GM12878 (cell line): ENCODE measurements around the gene CLCN2. TPM values are rescaled to one million over a fixed set of nuclear protein-coding genes. Genes with fewer than 3 reads are reported as not detected.

Source experiments
- ATAC-seq: fragments of 200-7000 bp; cut with Tn5 transposase; 3 replicates; pipeline ENCODE4 v1.9.1; 2020; ENCODE audit warnings: mild to moderate bottlenecking, moderate library complexity
- BruUV-seq: library from RNA; stranded (reverse); fragments of 400-500 nt; replicated peaks from 2 replicates; lab custom pipeline; 2021; lab: Mats Ljungman, UMichigan
- CTCF ChIA-PET: fragments of 300-600 bp; sonication (Branson Sonifier 250); formaldehyde crosslinking; extraction: SDS; loops from one replicate; lab custom pipeline; 2021; ENCODE audit warnings: inconsistent platforms; lab: Yijun Ruan, JAX
- POLR2A ChIA-PET: fragments of 350-600 bp; formaldehyde crosslinking; extraction: SDS; loops from one replicate; lab custom pipeline; 2021; ENCODE audit warnings: inconsistent platforms; lab: Charles Lee
- RAD21 ChIA-PET: fragments of 300-600 bp; sonication (Branson Sonifier 250); formaldehyde crosslinking; loops from one replicate; lab custom pipeline; 2023; ENCODE audit warnings: antibody characterized with exemption; ENCODE audit not compliant: unreplicated experiment; lab: Charles Lee
- SMC1A ChIA-PET: fragments of 300-600 bp; sonication (Branson Sonifier 250); formaldehyde crosslinking; loops from one replicate; lab custom pipeline; 2023; ENCODE audit not compliant: unreplicated experiment, uncharacterized antibody; lab: Charles Lee
- DNase-seq: peaks from one replicate; pipeline ENCODE4 v3.0.0-alpha.2; 2011; ENCODE audit warnings: low read depth, low spot score
- FAIRE-seq: peaks from 3 replicates; lab custom pipeline; 2011; peaks lifted over from hg19 to GRCh38; lab: Jason Lieb, UNC
- H2AFZ ChIP-seq: 2 replicates; pipeline ENCODE4 v1.6.0; 2011; ENCODE audit warnings: low read depth, low read length, control low read depth; ENCODE audit not compliant: control insufficient read depth
- H3K27ac ChIP-seq: 2 replicates; pipeline ENCODE4 v1.5.1; 2011; ENCODE audit warnings: control low read depth; ENCODE audit not compliant: control insufficient read depth, insufficient read depth
- H3K27me3 ChIP-seq, 2 experiments: replicated peaks in 1 of 2; 2 replicates each; pipeline versions ENCODE4 v1.6.0 to v1.6.1; 2011; ENCODE audit warnings: low read length in 1 of 2; ENCODE audit not compliant: control insufficient read depth in 2 of 2, insufficient read depth in 2 of 2
- H3K36me3 ChIP-seq, 2 experiments: 2 replicates each; pipeline ENCODE4 v1.5.1; 2011; ENCODE audit warnings: low read length in 1 of 2; ENCODE audit not compliant: control insufficient read depth in 2 of 2, insufficient read depth in 2 of 2
- H3K4me1 ChIP-seq: 2 replicates; pipeline ENCODE4 v1.6.1; 2011; ENCODE audit warnings: mild to moderate bottlenecking, low read length, moderate library complexity, mixed read lengths; ENCODE audit not compliant: control insufficient read depth, insufficient read depth
- H3K4me2 ChIP-seq: 2 replicates; pipeline ENCODE4 v1.6.0; 2011; ENCODE audit warnings: control low read depth; ENCODE audit not compliant: control insufficient read depth, insufficient read depth
- H3K4me3 ChIP-seq: fragments of 200-600 bp; sonication (generic); 2 replicates; pipeline ENCODE4 v1.5.1; 2016
- H3K79me2 ChIP-seq: 2 replicates; pipeline ENCODE4 v1.6.0; 2011; ENCODE audit warnings: low read length; ENCODE audit not compliant: control insufficient read depth, insufficient read depth
- H3K9ac ChIP-seq: 2 replicates; pipeline ENCODE4 v1.8.0; 2011; ENCODE audit warnings: low read length, control low read depth, mixed read lengths; ENCODE audit not compliant: control insufficient read depth, insufficient read depth
- H3K9me3 ChIP-seq: replicated peaks from 3 replicates; pipeline ENCODE4 v1.5.1; 2011; ENCODE audit warnings: mild to moderate bottlenecking, low read length; ENCODE audit not compliant: control insufficient read depth, insufficient read depth
- H4K20me1 ChIP-seq: 2 replicates; pipeline ENCODE4 v1.6.0; 2011; ENCODE audit not compliant: control insufficient read depth, insufficient read depth
- CTCF ChIP-seq, 3 experiments: IDR thresholded peaks in 2 of 3; conservative IDR thresholded peaks in 1 of 3; 2 replicates each; pipeline ENCODE4 v1.5.1; 2011; ENCODE audit warnings: low read depth in 3 of 3, low read length in 3 of 3, mild to moderate bottlenecking in 3 of 3, control low read depth in 2 of 3, moderate library complexity in 2 of 3, inconsistent platforms in 1 of 3, mixed read lengths in 1 of 3; ENCODE audit not compliant: control insufficient read depth in 2 of 3, insufficient read depth in 1 of 3; ENCODE audit errors: extremely low read depth in 1 of 3
- EP300 ChIP-seq, 2 experiments: fragments of 150-350 bp in 1 of 2; IDR thresholded peaks; 2 replicates each; pipeline ENCODE4 v1.6.1; 2011 to 2012; ENCODE audit warnings: low read depth in 2 of 2, low read length in 2 of 2, borderline replicate concordance in 1 of 2, improper control_type of control experiment in 1 of 2, inconsistent platforms in 1 of 2; ENCODE audit not compliant: control insufficient read depth in 1 of 2
- WGBS: methylation state at CpG from one replicate; pipeline ENCODE4 v1.1.6; 2016; ENCODE audit warnings: low lambda C conversion rate; ENCODE audit not compliant: insufficient replicate concordance, insufficient coverage; ENCODE audit errors: missing lambda C conversion rate; 5-methylcytosine and 5-hydroxymethylcytosine counted together
- in situ Hi-C: fragments of 300-500 bp; cut with MboI; formaldehyde crosslinking; loops from 9 replicates; pipeline ENCODE4 v1.14.3; 2018; ENCODE audit warnings: mixed read lengths
- intact Hi-C: fragments of 100-400 bp; cut with micrococcal nuclease; formaldehyde crosslinking; loops from one replicate; pipeline ENCODE4 v1.14.2; 2022; ENCODE audit not compliant: unreplicated experiment
- polyA plus RNA-seq, 11 experiments: library from polyadenylated mRNA; depleted of rRNA in 4 of 11; unstranded in 6 of 11; stranded (reverse) in 5 of 11; fragments of >200 nt; fragmentation: Nextera tagmentation in 4 of 11; fragmentation: Illumina TruSeq in 1 of 11; extraction: Ambion mirVana in 4 of 11; extraction: Trizol in 1 of 11; gene quantifications; 1 replicate in 1 of 11; 2 replicates in 10 of 11; pipeline versions ENCODE4 v1.2.1 to v1.2.3, GENCODE V29; 2011 to 2016; ENCODE audit warnings: inconsistent platforms in 2 of 11, missing spikeins in 2 of 11, low read depth in 1 of 11
- total RNA-seq, 4 experiments: library from RNA; depleted of rRNA in 3 of 4; stranded (reverse); fragments of >200 nt in 3 of 4; fragmentation: Illumina TruSeq in 1 of 4; extraction: Trizol in 1 of 4; gene quantifications; 2 replicates each; pipeline versions ENCODE4 v1.2.1 to v1.2.3, GENCODE V29; 2013 to 2021
- TF ChIP-seq, protein P1 (sequence below): fragments of 450-650 bp; IDR thresholded peaks from 2 replicates; pipeline ENCODE4 v1.6.1; 2016; ENCODE audit warnings: mild to moderate bottlenecking
- TF ChIP-seq, protein P2 (sequence below): IDR thresholded peaks from 2 replicates; pipeline ENCODE4 v1.6.1; 2011; ENCODE audit warnings: mild to moderate bottlenecking, low read depth, low read length, moderate library complexity; ENCODE audit not compliant: insufficient replicate concordance

Gene CLCN2
- total and polyA plus RNA-seq, 10 of the 15 experiments (the other 5 are each of a cell fraction or from before 2014, with no cell fraction given), result 0.13 to 2.6 (median 0.85) TPM; not detected in 1

DNA sequence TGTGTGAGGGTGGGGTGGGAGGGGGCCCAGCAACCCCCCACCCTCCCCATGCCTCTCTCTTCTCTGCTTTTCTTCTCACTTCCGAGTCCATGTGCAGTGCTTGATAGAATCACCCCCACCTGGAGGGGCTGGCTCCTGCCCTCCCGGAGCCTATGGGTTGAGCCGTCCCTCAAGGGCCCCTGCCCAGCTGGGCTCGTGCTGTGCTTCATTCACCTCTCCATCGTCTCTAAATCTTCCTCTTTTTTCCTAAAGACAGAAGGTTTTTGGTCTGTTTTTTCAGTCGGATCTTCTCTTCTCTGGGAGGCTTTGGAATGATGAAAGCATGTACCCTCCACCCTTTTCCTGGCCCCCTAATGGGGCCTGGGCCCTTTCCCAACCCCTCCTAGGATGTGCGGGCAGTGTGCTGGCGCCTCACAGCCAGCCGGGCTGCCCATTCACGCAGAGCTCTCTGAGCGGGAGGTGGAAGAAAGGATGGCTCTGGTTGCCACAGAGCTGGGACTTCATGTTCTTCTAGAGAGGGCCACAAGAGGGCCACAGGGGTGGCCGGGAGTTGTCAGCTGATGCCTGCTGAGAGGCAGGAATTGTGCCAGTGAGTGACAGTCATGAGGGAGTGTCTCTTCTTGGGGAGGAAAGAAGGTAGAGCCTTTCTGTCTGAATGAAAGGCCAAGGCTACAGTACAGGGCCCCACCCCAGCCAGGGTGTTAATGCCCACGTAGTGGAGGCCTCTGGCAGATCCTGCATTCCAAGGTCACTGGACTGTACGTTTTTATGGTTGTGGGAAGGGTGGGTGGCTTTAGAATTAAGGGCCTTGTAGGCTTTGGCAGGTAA, 15.9 kb downstream of the CLCN2 start:
- DNase-seq (no peak), FAIRE-seq (no peak), ATAC-seq (peak; percentile 92)
- POLR2A ChIA-PET, result no interaction called here
- H3K4me2 ChIP-seq, result no peak overlapping the region
- 53% methylated on average over 14 of the region's 14 CpGs for whole genome bisulfite sequencing
- CTCF ChIA-PET, result interaction anchor here (0.6 kb wide), 1 partner anchor 8 kb away, joined by 3 read pairs; no protein-coding TSS in a partner anchor
- RAD21 ChIA-PET, result no interaction called here
- H3K4me3 ChIP-seq, result no peak overlapping the region
- no peaks in the 10 kb centered on the region for H3K36me3 ChIP-seq
- no peaks in the 10 kb centered on the region for H3K9me3 ChIP-seq
- no TSS peak for BruUV-seq
- H2AFZ ChIP-seq, result no peak overlapping the region
- no peaks in the 10 kb centered on the region for H3K27me3 ChIP-seq
- intact Hi-C loops, result no loop called here
- no peaks in the 10 kb centered on the region for H3K79me2 ChIP-seq
- H4K20me1 ChIP-seq, result no peaks in the 10 kb centered on the region
- H3K4me1 ChIP-seq, result peaks cover 2% of the 10 kb centered on the region; the same call in 1 of the 2 replicates
- H3K9ac ChIP-seq, result no peak overlapping the region
- no peak overlapping the region for H3K27ac ChIP-seq
- in situ Hi-C loops, result no loop called here
- SMC1A ChIA-PET, result no interaction called here
- TF ChIP-seq, protein P1, sequence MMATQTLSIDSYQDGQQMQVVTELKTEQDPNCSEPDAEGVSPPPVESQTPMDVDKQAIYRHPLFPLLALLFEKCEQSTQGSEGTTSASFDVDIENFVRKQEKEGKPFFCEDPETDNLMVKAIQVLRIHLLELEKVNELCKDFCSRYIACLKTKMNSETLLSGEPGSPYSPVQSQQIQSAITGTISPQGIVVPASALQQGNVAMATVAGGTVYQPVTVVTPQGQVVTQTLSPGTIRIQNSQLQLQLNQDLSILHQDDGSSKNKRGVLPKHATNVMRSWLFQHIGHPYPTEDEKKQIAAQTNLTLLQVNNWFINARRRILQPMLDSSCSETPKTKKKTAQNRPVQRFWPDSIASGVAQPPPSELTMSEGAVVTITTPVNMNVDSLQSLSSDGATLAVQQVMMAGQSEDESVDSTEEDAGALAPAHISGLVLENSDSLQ, result peak; percentile 90
- peak; percentile 30 to 47 (median 33); a peak in 4 of 6 replicates for TF ChIP-seq CTCF (IDR thresholded peaks at IDR 0.05 in 2 of 3, conservative IDR thresholded peaks at IDR 0.05 in 1 of 3; ENCODE audit: control insufficient read depth in 2 of 3, extremely low read depth in 1 of 3, insufficient read depth in 1 of 3, low read depth in 3 of 3, low read length in 3 of 3)
- TF ChIP-seq EP300 (IDR thresholded peaks at IDR 0.05; ENCODE audit: borderline replicate concordance in 1 of 2, control insufficient read depth in 1 of 2, low read depth in 2 of 2, low read length in 2 of 2), result no peak
- TF ChIP-seq, protein P2, sequence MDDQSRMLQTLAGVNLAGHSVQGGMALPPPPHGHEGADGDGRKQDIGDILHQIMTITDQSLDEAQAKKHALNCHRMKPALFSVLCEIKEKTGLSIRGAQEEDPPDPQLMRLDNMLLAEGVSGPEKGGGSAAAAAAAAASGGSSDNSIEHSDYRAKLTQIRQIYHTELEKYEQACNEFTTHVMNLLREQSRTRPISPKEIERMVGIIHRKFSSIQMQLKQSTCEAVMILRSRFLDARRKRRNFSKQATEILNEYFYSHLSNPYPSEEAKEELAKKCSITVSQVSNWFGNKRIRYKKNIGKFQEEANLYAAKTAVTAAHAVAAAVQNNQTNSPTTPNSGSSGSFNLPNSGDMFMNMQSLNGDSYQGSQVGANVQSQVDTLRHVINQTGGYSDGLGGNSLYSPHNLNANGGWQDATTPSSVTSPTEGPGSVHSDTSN, result peak; percentile 69
